Head of caudate nucleus (tissue), 42 donors: ENCODE results near the gene SARS2.
"Not testable (repeated sequence)": the region's sequence is repeated elsewhere in the genome, so short reads cannot be mapped to it uniquely, and the experiment has no call there.

ENCODE experiments used
- DNase-seq, 42 donors: peaks; one replicate each; pipeline versions ENCODE4 v3.0.0 to v3.0.0-alpha.2; 2020 to 2021; ENCODE audit warnings: mixed read lengths in 7 of 42
- intact Hi-C: fragments of 100-400 bp; cut with DNase I; formaldehyde crosslinking; loops from one replicate; pipeline ENCODE4 v1.15.0; 2022

SARS2 gene

GRCh38 chr19:38929929-38930775, at the start of gene SARS2:
TSS of gene SARS2 (minus strand) at chr19:38930763. CDS start at chr19:38930736, 27 bp downstream.
- intact Hi-C loops: loop anchor here (10.0 kb wide), 1 partner anchor 285 kb away; the partner anchor contains the start of gene ACTN4
- DNase-seq: peak; percentile 83 to 96 (median 92)

DNA sequence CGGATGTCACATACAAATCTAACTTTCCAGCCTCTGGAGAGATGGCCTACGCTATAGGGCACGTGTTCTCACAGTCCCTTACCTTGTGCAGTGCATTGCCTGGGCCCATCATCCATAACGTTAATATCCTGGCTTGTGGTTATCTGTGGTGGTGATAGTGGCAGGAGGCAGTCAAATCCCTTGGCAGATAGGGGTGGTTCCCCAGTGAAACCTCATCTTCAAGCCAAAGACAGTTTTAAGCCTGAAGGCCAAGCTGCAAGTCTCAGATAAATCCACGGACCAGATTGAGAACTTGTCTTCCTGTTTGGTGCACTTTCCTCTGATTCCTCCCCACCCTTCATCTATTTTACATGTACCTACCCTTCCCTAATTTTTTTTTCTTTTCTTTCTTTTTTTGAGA, 49.2 kb upstream of the SARS2 start:
- intact Hi-C loops: no loop called here
- no peak for DNase-seq

- intact Hi-C loops: no loop called here
- DNase-seq: no peak
These were observed 47.7 kb upstream of the SARS2 start for GRCh38 chr19:38978326-38978689.

DNA sequence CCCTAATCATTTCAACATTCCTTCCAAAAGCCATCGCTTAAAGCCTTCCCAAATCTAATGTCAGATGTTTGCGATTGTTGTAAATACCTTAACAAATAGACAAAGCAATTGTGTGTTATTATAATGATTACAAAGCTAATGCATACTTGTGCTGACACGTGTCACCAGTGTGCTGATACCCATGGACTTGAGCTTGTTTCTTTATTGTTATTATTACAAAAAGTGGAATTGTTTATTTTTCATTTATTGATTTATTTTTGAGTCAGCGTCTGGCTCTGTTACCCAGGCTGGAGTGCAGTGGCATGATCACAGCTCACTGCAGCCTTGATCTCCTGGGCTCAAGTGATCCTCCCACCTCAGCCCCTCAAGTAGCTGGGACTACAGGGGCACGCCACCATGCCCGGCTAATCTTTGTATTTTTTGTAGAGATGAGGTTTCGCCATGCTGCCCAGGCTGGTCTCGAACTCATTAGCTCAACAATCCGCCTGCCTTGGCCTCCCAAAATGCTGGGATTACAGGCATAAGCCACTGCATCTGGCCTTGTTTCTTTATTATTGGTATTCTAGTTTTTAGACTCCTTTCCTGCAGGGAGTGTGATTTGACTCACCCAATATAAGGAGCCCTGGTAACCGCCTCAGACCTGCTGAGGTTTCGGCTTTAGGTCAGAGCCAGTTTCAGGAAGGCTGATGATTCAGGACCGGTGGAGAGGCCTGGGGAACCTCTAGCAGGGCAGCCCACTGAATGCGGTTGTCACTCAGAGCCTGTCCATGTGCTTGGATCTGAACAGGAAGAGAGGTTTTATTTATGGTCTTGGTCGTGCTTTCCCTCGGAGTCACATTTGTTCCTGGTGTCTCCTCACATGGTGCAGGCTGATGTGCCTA, 47.1 kb upstream of the SARS2 start:
- DNase-seq: no peak
- intact Hi-C loops: no loop called here

- peak in 28 of 42 donors; percentile 5 to 58 (median 20) for DNase-seq
- intact Hi-C loops: no loop called here
These were observed 45.3 kb upstream of the SARS2 start for GRCh38 chr19:38975861-38976271.

DNA sequence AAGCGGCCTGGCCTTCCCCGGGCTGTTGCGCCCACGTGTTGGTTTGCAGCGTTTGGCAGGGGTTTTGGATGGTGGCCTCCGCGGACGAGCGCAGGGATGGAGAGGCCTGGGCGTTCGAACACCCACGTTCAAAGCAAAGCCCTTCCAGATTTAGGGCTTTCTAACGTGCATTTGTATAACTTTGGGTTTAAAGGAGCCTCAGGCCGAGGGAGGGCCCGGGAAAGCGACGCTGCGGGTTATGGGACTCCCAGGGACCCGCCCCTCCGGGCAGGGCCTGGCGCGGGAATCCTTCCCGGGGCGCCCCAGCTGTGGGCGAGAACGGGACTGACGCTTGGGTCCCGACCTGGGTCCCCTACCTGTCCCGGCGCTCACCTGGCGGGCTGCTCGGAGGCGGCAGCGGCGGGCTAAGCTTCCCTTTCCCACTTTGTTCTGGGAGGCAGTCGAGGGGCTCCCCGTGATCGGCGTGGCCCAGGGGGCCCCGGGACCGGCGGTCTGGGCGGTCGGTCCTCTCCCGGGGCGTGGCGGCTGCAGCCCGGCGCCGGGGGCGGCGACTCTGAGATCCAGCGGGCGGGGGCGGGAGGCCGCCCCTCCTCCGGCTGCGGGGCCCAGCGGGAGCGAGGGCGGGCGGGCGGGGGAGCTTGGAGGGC, 44.8 kb upstream of the SARS2 start, which contains the start of gene FBXO17:
FBXO17 (minus strand) TSS at position 529 of the 647 bp plus-strand sequence. CDS start 25,423 bp downstream, outside the sequence.
- peak in 39 of 42 donors; percentile 17 to 71 (median 42) for DNase-seq
- intact Hi-C loops: no loop called here

GRCh38 chr19:38974624-38975213, 44.2 kb upstream of the SARS2 start:
- intact Hi-C loops: no loop called here
- peak in 4 of 42 donors; percentile 3 to 72 (median 24) for DNase-seq

- intact Hi-C loops: no loop called here
- no peak for DNase-seq
These were observed 41.1 kb upstream of the SARS2 start for GRCh38 chr19:38971672-38972071.

DNA sequence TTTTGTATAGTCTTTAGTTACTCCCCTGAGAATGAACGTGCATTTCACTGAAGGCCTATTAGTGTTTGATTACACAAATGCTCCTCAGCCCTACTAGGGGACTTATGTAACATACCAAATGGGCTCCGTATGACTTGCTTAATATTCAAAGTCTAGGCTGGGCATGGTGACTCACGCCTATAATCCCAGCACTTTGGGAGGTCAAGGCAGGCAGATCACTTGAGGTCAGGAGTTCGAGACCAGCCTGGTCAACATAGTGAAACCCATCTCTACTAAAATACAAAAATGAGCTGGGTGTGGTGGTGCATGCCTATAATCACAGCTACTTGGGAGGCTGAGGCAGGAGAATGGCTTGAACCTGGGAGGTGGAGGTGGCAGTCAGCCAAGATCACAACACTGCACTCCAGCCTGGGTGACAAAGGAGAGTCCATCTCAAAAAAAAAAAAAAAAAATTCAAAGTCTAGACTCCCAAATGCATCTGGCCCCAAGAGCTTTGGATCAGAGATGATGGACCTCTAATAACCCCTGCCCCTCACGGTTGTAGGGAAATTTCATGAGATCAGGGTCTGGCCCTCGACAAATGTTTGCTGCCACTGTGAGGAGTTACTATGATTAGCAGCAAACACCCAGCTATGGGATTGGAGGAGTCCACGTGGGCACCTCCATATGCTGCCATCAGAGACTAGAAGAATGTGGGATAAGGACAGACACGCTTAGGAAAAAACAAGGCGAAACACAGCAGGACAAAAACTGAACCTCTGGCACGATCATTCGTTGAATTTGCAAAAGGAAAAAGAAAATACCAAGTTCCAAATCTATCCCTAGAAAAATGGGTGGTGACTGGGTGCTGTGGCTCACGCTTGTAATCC, 40.3 kb upstream of the SARS2 start:
- no peak for DNase-seq

DNA sequence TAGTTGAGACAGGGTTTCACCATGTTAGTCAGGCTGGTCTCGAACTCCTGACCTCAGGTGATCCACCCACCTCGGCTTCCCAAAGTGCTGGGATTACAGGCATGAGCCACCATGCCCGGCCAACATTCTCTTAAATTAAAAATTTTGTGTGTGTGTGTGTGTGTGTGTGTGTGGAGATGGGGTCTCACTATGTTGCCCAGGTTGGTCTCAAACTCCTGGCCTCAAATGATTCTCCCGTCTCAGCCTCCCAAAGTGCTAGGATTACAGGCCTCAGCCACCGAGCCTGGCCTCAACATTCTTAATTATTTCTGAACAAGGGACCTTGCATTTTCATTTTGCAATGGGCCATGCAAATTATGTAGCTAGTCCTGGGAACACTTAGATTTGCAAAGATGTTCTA, 35.6 kb upstream of the SARS2 start:
- intact Hi-C loops, DNase-seq: not testable (repeated sequence)

More for the DNA sequence above, 40.3 kb upstream of the SARS2 start:
- intact Hi-C loops: no loop called here

DNA sequence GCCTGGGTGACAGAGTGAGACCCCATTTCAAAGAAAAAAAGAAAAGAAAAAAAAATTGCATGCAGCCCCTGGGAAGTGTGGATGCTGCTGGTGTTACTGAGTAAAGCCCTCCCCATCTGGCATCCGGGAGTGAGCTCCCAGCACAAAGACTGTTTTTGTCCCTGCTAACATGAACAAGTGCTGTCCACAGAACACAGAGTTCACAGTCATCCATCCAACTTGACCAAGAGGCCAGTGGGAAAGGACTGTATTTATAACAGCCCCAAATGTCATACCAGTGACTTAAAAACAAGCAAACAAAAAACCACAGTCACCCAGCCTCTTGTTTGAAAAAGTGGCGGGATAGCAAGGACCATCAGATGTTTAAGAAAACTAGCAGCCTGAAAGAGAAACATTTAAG, 34.2 kb upstream of the SARS2 start:
- intact Hi-C loops: loop anchor here (5.0 kb wide), 1 partner anchor 363 kb away; no protein-coding TSS in a partner anchor
- peak in 3 of 42 donors; percentile 5 to 25 (median 17) for DNase-seq

DNA sequence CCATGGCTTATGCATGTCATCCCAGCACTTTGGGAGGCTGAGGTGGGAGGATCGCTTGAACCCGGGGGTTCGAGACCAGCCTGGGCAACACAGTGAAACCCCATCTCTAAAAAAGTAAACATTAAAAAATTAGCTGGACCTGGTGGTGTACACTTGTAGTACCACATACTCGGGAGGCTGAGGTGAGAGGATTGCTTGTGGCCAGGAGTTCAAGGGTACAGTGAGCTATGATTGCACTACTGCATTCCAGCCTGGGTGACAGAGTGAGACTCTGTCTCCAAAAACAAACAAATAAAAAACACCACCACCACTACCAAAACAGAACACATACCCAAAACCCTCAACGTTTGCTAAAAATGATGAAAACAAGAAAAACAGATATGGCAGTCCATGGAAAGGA, 29.1 kb upstream of the SARS2 start:
- DNase-seq: no peak
- intact Hi-C loops: loop anchor here (5.0 kb wide), 1 partner anchor 368 kb away; no protein-coding TSS in a partner anchor

- no peak for DNase-seq
- intact Hi-C loops: no loop called here
These were observed 27.7 kb upstream of the SARS2 start for GRCh38 chr19:38958301-38958700.

- intact Hi-C loops: no loop called here
- no peak for DNase-seq
These were observed 25.7 kb upstream of the SARS2 start for GRCh38 chr19:38956264-38956663.

- intact Hi-C loops: no loop called here
- DNase-seq: peak in 41 of 42 donors; percentile 19 to 89 (median 64)
These were observed 23.1 kb upstream of the SARS2 start for GRCh38 chr19:38953677-38954076.

DNA sequence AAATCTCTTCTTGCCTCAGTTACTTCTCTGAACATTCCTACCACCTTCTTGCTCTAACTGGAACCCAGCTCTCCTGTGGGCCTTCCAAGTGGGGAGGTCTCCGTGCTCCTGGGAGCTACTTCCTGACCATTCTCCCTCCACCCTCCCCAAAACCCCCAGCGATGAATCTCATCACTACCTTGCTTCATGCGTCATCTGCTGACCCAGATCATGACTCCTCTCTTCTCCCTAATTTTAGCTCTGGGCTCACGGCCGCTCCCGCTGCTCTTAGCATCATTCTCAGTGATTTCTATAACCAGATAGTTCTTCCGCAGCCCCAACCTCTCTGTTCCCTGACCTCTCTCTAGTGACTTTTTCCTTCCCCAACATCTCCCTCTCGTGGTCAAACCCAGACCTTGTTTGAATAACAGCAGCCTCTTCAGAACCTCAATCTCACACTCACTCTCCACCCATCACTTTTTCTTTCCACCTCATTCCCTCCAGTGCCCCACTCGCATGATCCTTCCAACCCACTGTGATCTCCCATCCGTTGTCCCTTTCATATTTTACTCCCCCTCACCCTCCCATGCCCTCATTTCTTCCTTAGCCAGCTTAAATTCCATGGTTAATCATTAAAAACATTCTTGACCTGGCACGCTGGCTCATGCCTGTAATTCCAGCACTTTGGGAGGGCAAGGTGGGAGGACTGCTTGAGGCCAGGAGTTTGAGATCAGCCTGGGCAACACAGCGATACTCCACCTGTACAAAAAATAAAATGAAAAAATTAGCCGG, 22.0 kb upstream of the SARS2 start:
- intact Hi-C loops: no loop called here
- DNase-seq: peak in 11 of 42 donors; percentile 15 to 59 (median 30)

GRCh38 chr19:38951187-38951586, 20.6 kb upstream of the SARS2 start:
- DNase-seq: peak in 1 of 42 donors; percentile 14
- intact Hi-C loops: no loop called here
